ENCODE results near the gene CHCHD3. TPM values are rescaled to one million over a fixed set of nuclear protein-coding genes. Genes with fewer than 3 reads are reported as not detected.

CHCHD3 gene
- total and polyA plus RNA-seq, 9 of the 15 experiments (the other 6 are each of a cell fraction or from before 2014, with no cell fraction given) = 66.2 to 279 (median 204) TPM

DNA sequence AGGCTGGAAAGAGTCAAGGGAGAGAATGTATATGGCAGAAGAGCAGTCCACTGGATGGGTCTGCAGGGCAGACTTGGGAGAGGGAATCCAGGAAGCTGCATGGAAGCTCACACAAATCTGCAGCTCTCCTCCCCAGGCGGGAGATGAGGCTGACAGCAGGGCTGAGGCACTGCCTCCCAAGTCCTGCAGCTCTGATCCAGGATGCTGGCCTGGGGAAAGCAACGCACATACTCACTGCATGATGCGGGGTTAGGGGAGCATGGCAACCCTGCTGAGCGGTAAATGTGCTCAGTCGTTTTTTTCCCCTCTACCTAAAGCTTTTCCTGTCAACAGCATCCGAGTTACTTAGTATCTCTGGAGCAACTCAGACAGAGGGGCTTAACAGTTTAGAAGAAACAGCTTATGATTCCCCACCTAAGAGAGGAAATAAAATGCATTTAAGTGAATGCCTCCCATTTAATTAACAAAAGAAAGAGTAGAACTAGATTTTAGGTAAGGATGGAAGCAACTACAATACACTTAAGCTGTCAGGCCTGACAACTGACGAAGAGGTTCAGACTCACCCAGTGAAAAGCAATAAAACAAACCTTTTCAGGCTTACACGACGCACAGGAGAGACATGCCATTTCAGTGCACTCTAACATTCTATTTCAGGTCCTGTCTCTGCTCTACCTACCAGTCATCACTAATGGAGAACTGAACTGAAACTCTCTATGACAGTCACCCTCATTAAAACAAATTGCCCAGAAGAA is 37.0 kb downstream of the CHCHD3 start:
- in situ Hi-C loops (cut with MboI) = no loop called here
- Histone ChIP-seq H4K20me1 (replicated peaks; ENCODE audit: control insufficient read depth, insufficient read depth, low read length) (peaks cover 12% of the 10 kb centered on the region), H3K9me1 (ENCODE audit: control insufficient read depth, insufficient read depth, low read length) (no peaks in the 10 kb centered on the region), H3K4me3 (no peak overlapping the region), H3K27me3 (ENCODE audit: control insufficient read depth in 2 of 2, insufficient read depth in 2 of 2, low read length in 2 of 2) (no peaks in the 10 kb centered on the region), H3K79me2 (ENCODE audit: control insufficient read depth, insufficient read depth, low read length) (peaks cover 87% of the 10 kb centered on the region), H3K4me2 (ENCODE audit: insufficient read depth, low read length) (no peak overlapping the region), H2AFZ (ENCODE audit: low read depth, low read length) (no peak overlapping the region), H3K4me1 (replicated peaks in 1 of 2; ENCODE audit: control insufficient read depth in 2 of 2, insufficient read depth in 2 of 2, low read length in 2 of 2) (no peaks in the 10 kb centered on the region), H3K36me3 (ENCODE audit: control insufficient read depth, insufficient read depth, low read length) (peaks cover 20% of the 10 kb centered on the region), H3K9me3 (replicated peaks; ENCODE audit: control insufficient read depth, insufficient read depth, low read depth, low read length) (no peaks in the 10 kb centered on the region), H3K27ac (ENCODE audit: extremely low read depth, low read depth, low read length) (no peak overlapping the region), H3K9ac (ENCODE audit: insufficient read depth in 1 of 2, low read depth in 2 of 2, low read length in 2 of 2) (peak overlapping the region in 1 of 2 experiments; percentile 33; a peak in 1 of 4 replicates)
- TF ChIP-seq PTTG1 (tag; IDR thresholded peaks at IDR 0.05; ENCODE audit: low read depth) (no peak), CBX1 (IDR thresholded peaks at IDR 0.05; ENCODE audit: low read depth) (no peak), MEF2A (IDR thresholded peaks at IDR 0.05; ENCODE audit: control insufficient read depth, low read depth, low read length) (no peak), WHSC1 (IDR thresholded peaks at IDR 0.05; ENCODE audit: low read length) (peak; percentile 83), PHF21A (IDR thresholded peaks at IDR 0.05; ENCODE audit: borderline replicate concordance, low read depth) (no peak), ZNF57 (CRISPR knock-in tag; IDR thresholded peaks at IDR 0.05) (no peak), ZNF217 (CRISPR knock-in tag; IDR thresholded peaks at IDR 0.05) (no peak), SRSF7 (optimal IDR thresholded peaks at IDR 0.05; ENCODE audit: low read depth, low read length) (no peak)
- TF ChIP-seq, protein P1, sequence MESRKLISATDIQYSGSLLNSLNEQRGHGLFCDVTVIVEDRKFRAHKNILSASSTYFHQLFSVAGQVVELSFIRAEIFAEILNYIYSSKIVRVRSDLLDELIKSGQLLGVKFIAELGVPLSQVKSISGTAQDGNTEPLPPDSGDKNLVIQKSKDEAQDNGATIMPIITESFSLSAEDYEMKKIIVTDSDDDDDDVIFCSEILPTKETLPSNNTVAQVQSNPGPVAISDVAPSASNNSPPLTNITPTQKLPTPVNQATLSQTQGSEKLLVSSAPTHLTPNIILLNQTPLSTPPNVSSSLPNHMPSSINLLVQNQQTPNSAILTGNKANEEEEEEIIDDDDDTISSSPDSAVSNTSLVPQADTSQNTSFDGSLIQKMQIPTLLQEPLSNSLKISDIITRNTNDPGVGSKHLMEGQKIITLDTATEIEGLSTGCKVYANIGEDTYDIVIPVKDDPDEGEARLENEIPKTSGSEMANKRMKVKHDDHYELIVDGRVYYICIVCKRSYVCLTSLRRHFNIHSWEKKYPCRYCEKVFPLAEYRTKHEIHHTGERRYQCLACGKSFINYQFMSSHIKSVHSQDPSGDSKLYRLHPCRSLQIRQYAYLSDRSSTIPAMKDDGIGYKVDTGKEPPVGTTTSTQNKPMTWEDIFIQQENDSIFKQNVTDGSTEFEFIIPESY (CRISPR knock-in tag; IDR thresholded peaks at IDR 0.05) = no peak
- TF ChIP-seq, protein P2, sequence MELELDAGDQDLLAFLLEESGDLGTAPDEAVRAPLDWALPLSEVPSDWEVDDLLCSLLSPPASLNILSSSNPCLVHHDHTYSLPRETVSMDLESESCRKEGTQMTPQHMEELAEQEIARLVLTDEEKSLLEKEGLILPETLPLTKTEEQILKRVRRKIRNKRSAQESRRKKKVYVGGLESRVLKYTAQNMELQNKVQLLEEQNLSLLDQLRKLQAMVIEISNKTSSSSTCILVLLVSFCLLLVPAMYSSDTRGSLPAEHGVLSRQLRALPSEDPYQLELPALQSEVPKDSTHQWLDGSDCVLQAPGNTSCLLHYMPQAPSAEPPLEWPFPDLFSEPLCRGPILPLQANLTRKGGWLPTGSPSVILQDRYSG (tag; conservative IDR thresholded peaks at IDR 0.05; ENCODE audit: low read depth) = no peak
- TF ChIP-seq, protein P3, sequence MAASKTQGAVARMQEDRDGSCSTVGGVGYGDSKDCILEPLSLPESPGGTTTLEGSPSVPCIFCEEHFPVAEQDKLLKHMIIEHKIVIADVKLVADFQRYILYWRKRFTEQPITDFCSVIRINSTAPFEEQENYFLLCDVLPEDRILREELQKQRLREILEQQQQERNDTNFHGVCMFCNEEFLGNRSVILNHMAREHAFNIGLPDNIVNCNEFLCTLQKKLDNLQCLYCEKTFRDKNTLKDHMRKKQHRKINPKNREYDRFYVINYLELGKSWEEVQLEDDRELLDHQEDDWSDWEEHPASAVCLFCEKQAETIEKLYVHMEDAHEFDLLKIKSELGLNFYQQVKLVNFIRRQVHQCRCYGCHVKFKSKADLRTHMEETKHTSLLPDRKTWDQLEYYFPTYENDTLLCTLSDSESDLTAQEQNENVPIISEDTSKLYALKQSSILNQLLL (CRISPR knock-in tag; IDR thresholded peaks at IDR 0.05; ENCODE audit: borderline replicate concordance) = no peak
- TF ChIP-seq, protein P4, sequence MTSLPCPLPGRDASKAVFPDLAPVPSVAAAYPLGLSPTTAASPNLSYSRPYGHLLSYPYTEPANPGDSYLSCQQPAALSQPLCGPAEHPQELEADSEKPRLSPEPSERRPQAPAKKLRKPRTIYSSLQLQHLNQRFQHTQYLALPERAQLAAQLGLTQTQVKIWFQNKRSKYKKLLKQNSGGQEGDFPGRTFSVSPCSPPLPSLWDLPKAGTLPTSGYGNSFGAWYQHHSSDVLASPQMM (CRISPR knock-in tag; IDR thresholded peaks at IDR 0.05) = no peak
- TF ChIP-seq, protein P5, sequence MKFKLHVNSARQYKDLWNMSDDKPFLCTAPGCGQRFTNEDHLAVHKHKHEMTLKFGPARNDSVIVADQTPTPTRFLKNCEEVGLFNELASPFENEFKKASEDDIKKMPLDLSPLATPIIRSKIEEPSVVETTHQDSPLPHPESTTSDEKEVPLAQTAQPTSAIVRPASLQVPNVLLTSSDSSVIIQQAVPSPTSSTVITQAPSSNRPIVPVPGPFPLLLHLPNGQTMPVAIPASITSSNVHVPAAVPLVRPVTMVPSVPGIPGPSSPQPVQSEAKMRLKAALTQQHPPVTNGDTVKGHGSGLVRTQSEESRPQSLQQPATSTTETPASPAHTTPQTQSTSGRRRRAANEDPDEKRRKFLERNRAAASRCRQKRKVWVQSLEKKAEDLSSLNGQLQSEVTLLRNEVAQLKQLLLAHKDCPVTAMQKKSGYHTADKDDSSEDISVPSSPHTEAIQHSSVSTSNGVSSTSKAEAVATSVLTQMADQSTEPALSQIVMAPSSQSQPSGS (CRISPR knock-in tag; IDR thresholded peaks at IDR 0.05) = peak; percentile 21; the same call in 1 of the 2 replicates
- 83% methylated on average over 9 of the region's 9 CpGs for WGBS (ENCODE audit: insufficient coverage, low coverage, missing lambda C conversion rate)
- no peak for FAIRE-seq
- ChIA-PET POLR2A (interaction anchor here (0.6 to 1.2 kb wide), 5 partner anchors 10 to 1412 kb away, joined by 3 read pairs; no protein-coding TSS in a partner anchor), CTCF (ENCODE audit: low intra/inter-chr PET ratio) (no interaction called here)
- BruUV-seq (replicated peaks) = no TSS peak
- no peak for DNase-seq (ENCODE audit: extremely low read depth in 1 of 4, low spot score in 3 of 4)
- no peak for ATAC-seq
- intact Hi-C loops (cut with micrococcal nuclease) = no loop called here

Measured in K562 (cell line).